Stimulated activated CD4-positive, alpha-beta T cell treated with anti-CD3 and anti-CD28 coated beads, Interleukin-1b, Interleukin-23, amount 100 ng/mL, for 1 hour (primary cell): Measurements from ENCODE around the gene EFHC2.
"Not testable (repeated sequence)": the region's sequence is repeated elsewhere in the genome, so short reads cannot be mapped to it uniquely, and the experiment has no call there.

ENCODE experiments used
- DNase-seq, 2 donors: peaks; one replicate each; pipeline ENCODE4 v3.0.0-alpha.2; 2020; ENCODE audit warnings: low read depth in 2 of 2

Gene EFHC2

DNA sequence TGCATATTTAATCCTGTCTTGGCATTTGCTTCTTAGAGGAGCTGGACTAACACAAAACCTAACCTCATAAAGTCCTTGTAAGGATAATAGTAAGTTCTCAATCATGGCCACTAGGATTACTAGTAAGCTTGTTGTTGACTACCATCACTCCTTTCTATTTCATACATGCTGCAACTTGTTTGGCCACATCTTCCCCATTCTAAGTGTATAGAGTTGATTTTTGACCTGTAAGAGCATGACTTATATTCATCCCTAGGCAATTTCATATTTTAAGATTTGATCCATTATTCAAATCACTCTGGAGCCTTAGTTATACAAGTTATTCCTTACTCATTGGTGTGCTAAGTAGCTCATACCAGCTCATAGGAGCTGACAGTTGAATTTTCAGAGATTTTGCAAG, 109.4 kb downstream of the EFHC2 start:
- no peak for DNase-seq

DNA sequence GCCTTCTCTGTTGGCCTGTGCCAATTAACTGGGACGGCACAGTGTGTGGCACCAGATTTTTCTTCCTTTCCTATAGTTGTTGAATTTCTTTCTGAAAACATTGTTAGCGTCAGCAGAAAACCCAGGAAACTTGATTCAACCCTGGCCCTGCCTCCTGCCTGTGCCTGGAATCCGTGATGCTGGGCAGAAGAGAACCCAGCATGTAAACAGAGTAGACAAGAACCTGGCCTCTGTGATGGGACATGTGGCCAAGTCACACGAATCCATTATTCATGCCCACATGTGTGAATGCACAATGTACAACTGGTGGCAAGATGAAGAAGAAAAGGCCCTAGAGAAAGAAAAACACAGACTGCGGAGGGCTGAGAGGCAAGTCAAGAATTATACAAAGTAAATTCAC, 111.4 kb downstream of the EFHC2 start:
- no peak for DNase-seq

DNA sequence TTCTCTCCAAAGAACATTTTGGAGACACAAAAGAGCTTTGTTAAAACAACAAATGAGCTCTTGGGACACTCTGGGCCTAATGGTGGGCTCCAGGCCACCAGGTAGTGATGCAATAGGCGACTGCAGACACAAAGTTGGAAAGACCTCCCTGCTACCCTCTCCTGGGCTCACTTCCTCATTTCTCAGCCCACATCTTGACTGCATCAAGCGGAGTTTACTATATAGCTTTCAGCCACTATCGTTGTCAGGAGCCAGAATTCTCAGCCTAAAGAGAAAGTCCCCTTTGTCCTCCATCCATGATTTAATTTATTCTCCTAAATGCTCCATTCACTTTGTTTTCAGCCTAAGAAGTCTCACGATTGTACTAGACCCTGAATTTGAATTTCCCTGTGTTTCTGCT, 114.9 kb downstream of the EFHC2 start:
- DNase-seq: no peak

DNA sequence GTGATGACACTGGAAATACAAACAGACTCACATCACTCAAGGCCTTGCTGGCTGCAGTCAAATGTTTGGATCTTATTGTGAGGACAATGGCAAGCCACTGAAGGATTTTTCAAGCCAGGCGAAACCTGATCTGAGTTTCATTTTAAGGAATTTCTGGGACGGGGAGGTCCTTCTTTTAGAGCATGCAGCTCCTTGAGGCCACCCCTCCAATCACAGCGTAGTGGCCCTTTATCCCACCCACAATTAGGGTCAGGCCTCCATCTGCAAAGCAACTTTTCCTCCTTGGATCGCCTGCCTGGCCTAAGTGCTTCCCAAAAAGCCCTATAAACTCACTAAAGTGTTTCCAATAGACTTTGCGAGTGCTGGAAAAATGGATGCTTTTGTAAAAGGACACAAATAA, 115.5 kb downstream of the EFHC2 start:
- no peak for DNase-seq

DNA sequence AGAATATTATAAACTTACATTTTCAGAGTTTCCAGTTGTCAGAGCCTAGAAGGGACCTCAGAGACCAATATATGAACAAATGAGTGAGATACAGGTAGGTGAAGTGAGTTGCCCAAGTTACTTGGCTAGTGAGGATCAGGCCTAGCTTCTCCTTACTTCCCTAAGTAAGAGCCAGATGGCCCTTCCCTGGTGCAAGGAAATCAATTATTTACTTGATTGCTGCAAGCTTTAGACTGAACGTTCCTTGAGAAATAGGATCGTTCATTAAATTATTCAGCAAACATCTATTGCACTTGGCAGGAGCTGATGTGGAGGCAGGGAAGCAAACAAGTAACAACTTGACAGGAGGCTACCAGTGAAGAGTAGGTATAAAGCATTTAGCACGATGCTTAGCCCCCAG, 117.8 kb downstream of the EFHC2 start:
- DNase-seq: no peak

DNA sequence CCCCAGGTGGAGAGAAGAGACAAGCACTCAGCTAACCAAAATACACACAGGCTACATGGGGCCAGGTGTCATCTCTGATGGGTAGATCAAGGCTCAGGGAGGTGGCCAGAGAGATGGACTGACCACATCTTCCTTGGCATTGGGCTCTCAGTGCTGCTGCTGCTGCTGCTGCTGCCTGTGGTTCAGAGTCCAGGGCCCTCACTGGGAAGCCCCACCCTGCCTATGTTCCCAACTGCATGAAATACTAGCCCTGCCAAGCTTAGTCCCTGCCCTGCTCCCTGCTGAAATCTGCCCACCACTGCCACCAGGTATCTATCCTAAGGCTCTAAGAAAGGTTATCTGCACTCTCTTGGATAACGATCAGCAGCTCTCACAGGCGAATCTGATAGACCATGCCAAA, 118.7 kb downstream of the EFHC2 start:
- no peak for DNase-seq

DNA sequence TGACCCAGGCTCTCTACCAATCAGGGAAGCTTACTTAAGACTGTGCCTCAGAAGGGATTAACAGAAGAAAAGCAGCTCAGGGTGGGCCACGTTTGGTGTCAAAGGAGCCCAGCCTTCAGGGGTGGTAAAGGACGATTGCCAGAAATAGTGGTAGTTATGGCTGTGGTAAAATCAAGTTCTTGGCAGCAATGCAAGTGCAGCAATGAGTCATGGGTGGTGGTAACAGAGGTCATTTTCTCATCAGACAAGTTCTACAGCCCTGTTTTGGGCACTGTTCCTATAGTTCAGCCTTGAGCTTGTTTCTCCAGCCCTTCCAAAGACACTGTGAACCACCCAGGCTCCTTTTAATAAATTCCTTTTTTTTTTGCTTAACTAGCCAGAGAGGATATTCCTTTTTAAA, 120.3 kb downstream of the EFHC2 start:
- DNase-seq: no peak

DNA sequence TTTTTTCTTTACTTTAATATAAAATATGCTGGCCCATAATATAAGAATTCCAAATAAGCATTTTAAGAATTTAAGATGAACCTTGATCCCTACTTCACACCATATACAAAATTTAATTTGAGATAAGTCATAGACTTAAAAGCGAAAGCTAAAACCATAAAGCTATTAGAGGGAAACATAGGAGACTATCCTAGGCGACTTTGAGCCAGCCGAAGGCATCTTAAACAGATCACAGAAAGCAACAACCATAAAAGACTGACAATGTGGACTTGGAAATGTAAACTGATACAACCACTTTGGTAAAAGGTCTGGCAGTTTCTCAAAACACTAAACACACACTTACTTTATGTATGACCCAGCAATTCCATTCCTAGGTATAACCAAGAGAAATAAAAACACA, 125.0 kb downstream of the EFHC2 start:
- no peak for DNase-seq

DNA sequence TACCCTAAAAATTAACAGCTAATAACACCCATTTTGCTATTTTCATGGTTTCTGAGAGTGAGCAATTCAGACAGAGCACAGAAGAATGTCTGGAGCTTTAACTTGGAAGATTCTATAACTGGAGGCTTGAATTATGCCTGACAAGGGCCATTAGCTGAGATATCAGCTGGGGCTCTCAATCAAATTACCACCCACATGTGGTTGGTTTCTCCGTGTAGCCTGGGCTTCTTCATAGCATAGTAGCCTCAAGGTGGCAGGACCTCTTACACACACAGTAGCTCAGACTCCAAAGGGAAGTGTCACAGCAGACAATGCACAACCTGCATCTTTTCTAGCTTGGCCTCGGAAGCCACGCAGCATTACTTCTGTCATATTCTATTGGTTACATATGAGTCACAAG, 127.3 kb downstream of the EFHC2 start:
- no peak for DNase-seq

DNA sequence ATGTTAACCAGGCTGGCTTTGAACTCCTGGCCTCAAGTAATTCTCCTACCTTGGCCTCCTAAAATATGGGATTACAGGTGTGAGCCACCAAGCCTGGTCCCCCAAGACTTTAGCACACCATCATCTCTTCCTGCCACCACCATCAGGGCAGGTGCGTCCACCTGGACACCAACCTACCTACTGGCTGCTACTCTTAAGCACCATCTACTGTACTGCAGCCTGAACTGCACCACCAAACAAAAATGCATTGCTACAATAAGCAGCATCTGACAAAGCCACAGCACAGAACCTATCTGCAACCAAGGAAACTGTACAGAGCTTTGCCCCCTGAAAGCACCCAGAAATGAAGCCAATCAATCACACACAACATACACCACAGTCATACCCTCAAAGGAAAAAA, 139.7 kb downstream of the EFHC2 start:
- no peak for DNase-seq

DNA sequence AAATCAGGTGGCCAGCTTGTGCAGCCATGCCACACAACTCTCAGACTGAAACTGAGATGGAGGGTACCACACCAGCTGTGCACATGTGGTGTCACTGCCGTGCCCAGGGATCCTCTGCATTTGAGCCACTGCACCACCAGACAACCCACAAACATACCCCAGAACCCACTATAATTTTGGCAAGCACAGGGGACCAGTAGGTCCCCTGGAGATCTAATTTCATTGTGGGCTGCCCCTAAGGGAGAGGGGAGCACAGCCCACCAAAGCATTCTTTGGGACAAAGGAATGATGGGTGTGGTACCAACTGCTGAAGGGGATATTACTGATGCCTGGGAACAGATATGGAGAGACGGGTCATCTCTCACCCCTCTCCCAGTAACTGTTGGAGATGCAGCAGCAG, 140.9 kb downstream of the EFHC2 start:
- DNase-seq: no peak

DNA sequence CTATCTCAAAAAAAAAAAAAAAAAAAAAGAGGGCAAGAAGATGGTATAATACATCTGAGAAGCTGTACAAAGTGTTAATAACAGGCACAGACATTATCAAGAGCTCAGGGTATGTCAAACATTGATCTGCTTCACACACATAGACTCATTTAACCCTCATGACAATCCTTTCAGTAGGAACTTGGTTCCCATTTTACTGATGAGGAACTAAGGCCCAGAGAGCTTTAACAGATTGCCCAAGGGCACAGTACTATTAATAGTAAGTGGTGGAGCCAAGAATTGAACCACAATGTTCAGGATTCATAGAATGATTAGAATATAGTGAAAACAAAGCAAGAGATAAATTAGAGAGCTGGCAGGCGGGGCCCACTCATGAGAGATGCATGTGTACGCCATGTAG, 154.4 kb downstream of the EFHC2 start:
- DNase-seq: no peak

DNA sequence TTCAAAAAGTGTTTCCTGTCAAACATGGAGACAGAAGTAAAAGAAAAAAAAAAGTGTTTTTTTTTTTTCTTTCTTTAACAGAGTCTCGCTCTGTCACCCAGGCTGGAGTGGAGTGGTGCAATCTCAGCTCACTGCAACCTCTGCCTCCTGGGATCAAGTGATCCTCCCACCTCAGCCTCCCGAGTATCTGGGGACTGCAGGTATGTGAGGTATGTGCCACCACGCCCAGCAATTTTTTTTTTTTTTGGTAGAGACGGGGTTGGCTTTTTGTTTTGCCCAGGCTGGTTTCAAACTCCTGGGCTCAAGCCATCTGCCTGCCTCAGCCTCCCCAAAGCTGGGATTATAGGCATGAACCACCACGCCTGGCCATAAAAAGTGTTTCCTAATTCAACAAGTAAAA, 155.6 kb downstream of the EFHC2 start:
- DNase-seq: not testable (repeated sequence)

DNA sequence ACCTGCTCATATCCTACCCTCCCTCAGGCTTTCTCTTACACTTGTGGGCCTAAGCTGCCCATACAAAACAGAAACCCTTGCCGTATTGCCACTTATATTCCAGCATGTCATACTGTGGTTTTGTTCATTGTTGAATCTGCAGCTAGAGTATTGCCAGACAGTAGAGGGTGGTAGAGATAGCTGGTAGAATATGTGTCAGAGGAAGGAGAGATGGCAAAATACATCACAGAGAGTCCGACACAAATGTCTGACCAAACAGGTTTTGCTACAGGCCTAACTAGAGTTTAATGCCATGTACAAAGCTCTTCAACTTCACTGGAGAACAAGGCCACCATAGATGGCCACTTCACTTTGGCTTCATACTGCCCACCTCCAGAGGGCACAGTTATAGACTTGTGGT, 160.1 kb downstream of the EFHC2 start:
- DNase-seq: no peak

DNA sequence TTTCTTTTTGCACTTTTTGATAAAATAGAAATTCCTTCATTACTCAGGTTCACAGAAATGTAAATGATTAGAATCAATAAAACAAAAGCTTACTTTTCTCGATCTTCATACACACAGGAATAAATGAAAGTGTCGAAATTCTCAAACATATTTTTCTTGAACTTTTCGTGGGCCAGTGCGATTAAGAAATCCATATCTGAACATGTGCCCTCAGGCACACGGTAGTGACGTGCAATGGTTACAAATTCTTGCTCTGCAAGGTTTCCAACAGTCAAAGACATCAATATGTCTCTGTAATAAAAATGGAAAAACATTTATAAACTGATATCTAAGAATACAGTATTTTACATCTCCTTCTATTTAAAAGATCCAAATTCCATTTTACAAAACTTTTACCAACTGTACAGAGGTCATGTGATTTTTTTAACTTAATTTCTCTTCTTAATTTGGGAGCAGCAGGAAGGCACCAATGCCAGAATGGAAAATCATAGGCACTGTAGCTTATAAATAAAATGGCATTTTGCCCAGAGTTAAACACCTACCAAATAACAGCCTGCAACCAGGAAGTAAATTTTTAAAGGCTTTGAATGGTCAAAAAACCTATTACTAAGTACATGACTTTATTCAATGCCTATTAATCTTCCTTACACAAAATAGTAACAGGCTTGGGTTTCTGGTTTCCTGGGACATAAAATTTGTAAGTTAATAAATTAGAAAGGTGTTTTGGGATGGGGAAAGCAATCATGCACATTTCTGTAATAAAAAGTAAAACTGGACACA, 165.0 kb downstream of the EFHC2 start:
- DNase-seq: no peak

DNA sequence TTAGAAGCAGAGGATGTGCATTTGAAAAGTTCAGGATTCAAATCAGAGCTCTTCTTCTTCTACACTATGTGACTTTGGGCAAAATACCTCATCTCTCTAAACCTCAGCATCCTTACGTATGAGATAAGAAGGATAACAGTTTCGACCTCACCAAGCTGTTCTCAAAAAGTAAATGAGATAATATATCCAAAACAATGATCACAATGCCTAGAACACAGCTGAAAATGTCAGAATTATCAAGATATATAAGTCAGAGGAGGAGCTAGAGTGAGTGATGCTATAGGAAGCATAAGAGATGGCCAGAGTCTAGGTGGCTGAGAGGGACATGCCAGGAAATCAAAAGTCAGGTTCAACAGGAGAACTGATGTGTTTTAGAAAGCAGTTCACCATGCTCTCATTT, 168.0 kb downstream of the EFHC2 start:
- DNase-seq: no peak

DNA sequence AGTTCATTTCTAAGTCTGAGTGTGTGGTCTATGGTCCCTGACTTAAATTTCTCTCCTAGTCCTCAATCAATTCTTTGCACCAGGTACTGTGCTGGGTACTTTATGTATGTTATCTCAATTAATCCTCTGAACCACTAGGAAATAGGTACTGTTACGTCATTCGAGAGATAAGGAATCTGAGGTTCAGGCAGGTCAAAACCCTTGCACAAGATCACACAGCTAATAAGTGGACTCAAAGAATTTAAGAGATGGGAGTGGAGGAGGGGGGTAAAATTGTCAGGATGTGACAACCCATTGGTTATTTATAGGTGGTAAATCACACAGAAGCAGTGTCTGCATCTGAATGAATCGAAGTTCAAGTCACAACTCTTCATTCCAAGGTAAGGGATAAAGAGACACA, 169.4 kb downstream of the EFHC2 start:
- DNase-seq: no peak

DNA sequence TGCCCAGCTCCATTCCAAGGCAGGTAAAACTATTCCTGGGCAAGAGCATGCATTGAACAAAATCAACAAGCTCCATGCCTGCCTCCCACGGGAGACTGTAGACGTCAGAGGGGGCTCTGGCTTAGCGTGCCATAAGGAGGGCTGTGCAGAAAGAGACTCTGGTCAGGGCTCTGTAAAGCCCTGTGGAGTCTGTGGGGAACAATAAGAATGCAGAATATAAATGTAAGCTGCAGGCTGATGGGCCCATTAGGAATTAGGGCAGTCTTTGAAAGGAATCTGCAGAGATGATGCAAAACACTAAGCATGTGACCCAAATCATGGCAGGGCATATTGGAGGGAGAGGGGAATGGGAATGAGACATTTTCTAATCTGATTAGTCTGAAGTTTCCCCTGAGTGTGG, 170.3 kb downstream of the EFHC2 start:
- no peak for DNase-seq

DNA sequence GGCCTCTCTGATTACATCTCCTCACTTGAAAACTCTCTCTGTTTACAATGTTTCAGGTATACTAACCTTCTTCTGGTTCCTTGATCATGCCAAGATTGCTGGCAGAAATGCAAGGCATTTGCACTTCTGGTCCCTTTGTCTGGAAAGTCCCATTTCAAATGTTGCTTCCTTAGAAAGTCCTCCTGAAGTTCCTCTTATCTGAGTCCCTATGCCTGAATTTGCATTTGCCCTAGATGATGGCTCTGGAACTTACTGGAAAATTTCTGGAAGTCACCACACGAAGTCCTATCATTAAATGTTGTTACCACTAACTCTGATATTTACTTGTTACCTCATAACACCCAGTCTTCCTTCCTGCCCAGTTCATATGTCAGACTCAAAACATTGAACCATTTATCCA, 176.4 kb downstream of the EFHC2 start:
- no peak for DNase-seq

DNA sequence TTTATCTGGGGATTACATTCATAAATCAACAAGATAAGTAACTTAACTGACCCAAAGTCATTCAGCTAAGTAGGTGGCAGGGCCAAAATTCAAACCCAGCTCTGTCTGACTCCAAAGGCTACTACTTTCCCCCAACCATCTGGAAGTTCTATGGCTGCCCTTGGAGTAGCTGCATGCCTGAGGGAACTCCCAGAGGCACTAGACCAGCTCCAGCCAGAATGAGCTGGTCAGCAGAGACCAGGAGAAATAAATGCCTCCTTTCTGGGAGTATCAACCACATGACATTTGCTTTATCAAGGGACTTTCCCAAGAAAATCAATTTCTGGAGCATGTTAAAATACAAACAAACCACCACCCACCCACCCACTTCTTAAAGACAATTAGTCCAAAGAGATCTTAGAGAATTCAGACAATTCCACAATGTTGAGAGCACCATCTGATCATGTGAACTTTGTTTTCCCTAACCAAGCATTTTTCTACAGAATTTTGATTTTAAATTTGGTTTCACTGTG, 180.5 kb downstream of the EFHC2 start:
- DNase-seq: no peak

DNA sequence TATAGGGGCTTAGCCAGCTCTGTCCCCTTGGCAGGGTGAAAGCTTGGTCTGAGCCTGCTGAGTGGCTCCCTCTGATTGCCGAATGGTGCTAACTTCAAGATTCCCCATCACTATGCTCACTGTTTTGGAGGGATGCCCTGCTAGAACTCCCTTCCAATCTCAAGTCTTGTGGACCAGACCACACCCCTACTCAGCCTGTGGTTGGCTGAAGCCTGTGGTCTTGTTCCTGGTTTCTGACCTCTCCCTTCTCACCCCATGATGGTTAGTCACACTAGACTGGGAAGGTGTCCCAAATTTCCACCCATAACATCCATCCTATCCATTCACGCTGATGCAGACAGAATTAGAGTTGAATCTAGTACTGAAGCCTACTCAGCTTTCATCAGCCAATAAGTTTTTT, 185.6 kb downstream of the EFHC2 start:
- DNase-seq: no peak

DNA sequence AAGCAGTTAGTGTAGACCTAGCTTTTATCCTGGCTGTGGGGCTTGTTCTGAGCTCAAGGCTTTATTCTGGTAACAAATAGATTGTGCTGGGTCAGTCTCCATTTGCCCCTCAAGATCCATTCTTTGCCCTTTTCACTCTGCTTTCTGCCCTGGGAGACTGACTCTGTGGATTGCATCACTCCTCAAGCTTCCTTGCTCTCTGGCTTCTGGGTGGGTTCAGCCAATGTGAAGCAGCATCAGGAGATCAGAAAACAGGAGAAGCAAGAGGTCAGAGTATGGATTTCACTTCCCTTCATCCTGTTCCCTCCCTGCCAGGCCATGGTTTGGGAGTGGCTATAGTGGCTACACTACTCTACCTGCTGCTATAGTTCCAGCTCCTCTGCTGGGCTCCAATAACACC, 186.2 kb downstream of the EFHC2 start:
- DNase-seq: no peak

DNA sequence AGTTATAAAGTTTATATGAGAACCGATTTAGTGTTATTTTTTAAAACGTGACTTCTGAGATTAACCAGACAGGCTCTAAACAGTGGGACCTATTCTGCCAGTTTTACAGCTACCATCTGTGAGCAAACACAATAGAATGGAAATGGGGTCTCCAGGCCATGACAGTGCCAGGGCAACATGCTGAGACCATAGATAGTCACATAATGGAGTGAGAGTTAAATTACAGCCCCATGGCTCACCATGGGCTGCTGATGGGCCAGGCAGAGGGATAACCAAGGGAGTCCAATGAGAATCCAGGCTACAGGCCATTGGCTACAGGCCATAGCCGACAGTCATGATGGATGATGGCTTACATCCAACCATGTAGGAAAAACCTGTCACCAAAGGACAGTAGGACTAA, 186.7 kb downstream of the EFHC2 start:
- DNase-seq: no peak

DNA sequence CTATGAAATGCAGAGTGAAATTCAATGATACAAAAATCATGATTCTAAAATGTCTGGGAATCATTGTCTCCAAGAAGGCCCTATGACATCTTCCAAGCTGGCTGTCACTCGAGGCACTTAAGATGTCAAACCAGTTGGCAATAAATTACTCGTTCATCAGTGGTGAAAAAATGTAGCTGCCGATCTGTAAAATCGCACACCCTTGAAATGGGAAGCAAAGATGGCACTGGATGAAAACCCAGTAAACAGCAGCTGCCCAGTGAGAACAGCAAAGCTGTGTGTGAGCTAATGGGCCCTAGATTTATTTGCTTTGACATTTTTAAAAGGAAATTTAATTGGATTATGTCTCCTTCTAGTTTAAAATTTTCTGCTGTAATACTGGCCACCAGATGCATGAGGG, 188.3 kb downstream of the EFHC2 start:
- no peak for DNase-seq
